Measurements from ENCODE around the gene ACBD7. TPM values are rescaled to one million over a fixed set of nuclear protein-coding genes. Genes with fewer than 3 reads are reported as not detected.
A peak's percentile ranks its signal among the peaks of the same experiment; 100 is the strongest.

ACBD7 gene
- total and polyA plus RNA-seq, 2 donors = 0.15 to 5.2 TPM

DNA sequence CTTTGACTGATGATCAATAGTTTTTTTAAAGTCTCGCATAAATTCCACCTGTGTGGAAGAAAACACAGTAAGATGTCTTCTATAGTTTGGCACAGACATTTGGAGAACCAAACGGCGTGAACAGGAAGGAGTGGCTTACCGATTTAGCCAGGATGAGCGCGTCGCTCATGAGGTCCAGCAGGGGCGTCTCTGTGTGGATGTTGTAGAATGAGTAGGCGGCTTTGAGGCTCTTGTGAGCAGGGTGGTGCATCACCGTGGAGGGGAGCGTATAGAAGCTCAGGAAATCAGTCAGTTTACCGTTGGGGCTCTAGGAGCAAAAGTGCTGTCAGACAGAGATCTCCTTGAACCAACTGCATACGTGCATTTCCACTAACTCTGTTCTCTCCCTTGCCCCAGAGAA, 24.1 kb upstream of the ACBD7 start:
- WGBS = 92% methylated on average over 13 of the region's 13 CpGs
- H3K36me3 ChIP-seq (ENCODE audit: insufficient read depth) = peaks cover 4% of the 10 kb centered on the region
- H3K4me1 ChIP-seq (ENCODE audit: insufficient read depth) = no peaks in the 10 kb centered on the region
- no peak for DNase-seq (ENCODE audit: extremely low spot score)
- no peak overlapping the region for H3K27ac ChIP-seq (ENCODE audit: low read depth)
- H3K4me3 ChIP-seq (ENCODE audit: low read depth, low read length) = no peak overlapping the region

DNA sequence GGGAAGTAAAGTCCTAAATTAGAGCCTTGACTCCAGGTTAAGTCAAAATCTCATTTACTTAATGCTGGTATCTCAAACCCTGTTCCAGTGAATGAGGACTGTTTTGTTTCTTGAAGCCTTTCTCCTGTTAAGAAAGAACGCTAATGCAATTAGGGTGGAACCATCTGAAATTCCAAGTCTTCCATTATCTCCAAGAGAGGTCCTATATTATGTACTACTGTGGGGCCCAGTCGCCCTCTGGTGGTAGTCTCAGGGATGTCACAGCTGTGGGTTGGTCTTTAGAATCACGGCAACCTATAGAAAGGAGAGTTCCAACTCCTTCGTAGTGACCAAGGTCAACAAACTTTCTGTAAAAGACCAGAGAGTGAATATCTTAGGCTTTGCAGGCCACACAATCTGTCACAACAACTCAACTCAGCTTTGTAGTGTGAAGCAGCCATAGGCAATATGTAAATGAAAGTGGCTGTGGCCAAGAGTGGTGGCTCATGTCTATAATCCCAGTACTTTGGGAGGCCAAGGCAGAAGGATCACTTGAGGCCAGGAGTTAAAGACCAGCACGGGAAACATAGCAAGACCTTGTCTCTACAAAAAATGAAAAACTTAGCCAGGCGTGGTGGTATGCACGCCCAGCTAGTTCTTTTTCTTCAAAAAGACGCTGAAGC, 17.9 kb upstream of the ACBD7 start:
- DNase-seq (ENCODE audit: extremely low spot score) = no peak
- Histone ChIP-seq H3K4me1 (ENCODE audit: insufficient read depth) (no peaks in the 10 kb centered on the region), H3K36me3 (ENCODE audit: insufficient read depth) (peaks cover 6% of the 10 kb centered on the region), H3K4me3 (ENCODE audit: low read depth, low read length) (no peak overlapping the region), H3K27ac (ENCODE audit: low read depth) (no peak overlapping the region)
- WGBS = 54% methylated on average over 8 of the region's 8 CpGs

DNA sequence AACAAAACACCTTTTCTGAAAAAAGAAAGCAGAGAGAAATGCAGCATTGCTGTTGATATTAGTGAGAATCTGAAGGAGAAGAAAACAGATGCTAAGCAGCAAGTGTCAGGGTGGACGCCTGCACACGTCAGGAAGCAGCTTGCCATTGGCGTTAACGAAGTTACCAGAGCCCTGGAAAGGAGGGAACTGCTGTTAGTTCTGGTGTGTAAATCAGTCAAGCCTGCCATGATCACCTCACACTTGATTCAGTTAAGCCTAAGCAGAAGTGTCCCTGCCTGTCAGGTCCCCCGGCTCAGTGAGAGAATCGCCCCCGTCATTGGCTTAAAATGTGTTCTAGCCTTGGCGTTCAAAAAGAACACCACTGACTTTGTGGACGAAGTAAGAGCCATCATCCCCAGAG, 14.9 kb upstream of the ACBD7 start:
- DNase-seq (ENCODE audit: extremely low spot score) = no peak
- Histone ChIP-seq H3K4me3 (ENCODE audit: low read depth, low read length) (no peak overlapping the region), H3K4me1 (ENCODE audit: insufficient read depth) (no peaks in the 10 kb centered on the region), H3K36me3 (ENCODE audit: insufficient read depth) (peaks cover 6% of the 10 kb centered on the region), H3K27ac (ENCODE audit: low read depth) (no peak overlapping the region)
- 84% methylated on average over 9 of the region's 9 CpGs for WGBS

DNA sequence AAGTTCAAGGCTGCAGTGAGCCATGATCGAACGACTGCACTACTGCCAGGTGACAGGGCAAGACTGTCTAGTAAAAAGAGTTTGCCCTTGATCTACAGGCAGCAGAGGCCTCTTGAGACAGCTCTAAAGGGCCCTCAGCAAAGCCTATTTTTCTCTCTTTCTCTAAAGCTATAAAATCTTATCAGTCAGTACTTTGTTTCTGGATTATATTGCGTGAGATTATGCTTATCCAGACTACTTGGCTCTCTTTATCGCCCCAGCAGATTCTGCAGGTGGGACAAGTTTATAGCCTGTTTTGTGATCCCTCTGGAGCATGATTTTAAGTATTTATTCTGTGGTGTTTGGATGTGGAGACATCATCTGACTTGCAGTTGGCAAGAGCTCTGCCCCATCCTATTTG, 11.3 kb upstream of the ACBD7 start:
- Histone ChIP-seq H3K4me3 (ENCODE audit: low read depth, low read length) (no peak overlapping the region), H3K27ac (ENCODE audit: low read depth) (no peak overlapping the region), H3K36me3 (ENCODE audit: insufficient read depth) (peaks cover 5% of the 10 kb centered on the region), H3K4me1 (ENCODE audit: insufficient read depth) (no peaks in the 10 kb centered on the region)
- no peak for DNase-seq (ENCODE audit: extremely low spot score)
- WGBS = 33% methylated on average over 4 of the region's 4 CpGs

DNA sequence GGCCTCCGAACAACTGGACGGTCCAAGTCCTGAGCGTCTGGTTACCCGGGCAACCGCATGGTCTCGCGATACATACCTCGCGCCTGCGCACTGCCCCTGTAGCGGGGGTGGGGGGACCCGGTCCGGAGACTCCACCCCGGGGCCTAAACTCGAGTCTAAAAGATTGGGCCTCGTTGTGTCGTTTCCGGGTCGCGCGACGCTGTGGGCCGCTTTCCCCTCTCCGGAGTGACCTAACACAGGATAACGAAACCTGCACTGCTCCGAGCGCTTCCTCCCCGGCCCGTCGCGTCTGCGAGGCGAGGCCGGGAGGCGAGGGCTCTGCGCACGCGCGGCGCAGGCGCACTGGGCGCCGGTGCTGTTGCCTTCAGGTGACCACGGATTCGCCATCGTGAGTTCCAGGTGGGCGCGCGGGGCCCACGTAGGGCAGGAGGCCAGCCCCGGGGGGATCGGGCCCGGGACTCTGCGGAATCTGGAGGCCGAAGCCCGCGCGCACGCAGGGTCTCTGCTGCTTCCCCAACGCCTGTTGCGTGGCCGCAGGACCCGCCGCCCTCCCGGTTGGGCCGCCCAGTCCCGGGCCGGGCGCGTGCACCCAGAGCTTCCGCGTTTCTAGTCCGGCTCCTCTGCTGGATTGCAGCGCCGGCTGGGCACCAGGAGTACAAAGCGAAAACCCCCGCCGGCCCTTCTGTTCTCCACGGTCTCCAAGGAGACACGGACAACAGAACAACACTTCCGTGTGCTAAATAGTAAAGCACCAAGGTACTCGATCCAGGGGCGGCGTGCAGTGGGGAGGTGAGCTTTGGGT, 8.6 kb upstream of the ACBD7 start, which contains the start of gene RPP38:
Gene RPP38 (plus strand): TSS at position 345 of the 802 bp plus-strand sequence. CDS start 5,960 bp downstream, outside the sequence.
- peak within 1 kb of the TSS; percentile 96 for H3K27ac ChIP-seq (ENCODE audit: low read depth)
- peaks cover 2% of the 10 kb centered on the region for H3K36me3 ChIP-seq (ENCODE audit: insufficient read depth)
- H3K4me3 ChIP-seq (ENCODE audit: low read depth, low read length) = peak within 1 kb of the TSS; percentile 84
- WGBS = under 1% methylated on average over 84 of the region's 84 CpGs
- DNase-seq (ENCODE audit: extremely low spot score) = peak; percentile 93
- H3K4me1 ChIP-seq (ENCODE audit: insufficient read depth) = no peaks in the 10 kb centered on the region

DNA sequence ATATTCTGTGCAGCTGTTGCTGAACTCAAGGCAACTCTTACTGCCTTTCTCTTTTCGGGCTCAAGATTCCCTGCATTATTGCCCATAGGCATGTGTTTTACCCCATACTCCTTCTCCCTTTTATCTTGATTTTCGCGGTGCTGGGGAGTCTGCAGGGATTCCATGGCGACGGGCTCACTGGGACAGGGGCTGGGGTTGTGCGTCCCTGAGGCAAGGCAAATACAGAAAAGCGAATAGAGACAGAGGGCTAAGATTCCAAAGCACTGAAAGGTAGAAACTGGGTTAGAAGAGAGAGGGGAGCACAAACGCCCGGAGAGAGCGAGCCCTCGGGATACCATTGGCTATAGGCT, 8.1 kb upstream of the ACBD7 start:
- peak overlapping the region; percentile 84 for H3K4me3 ChIP-seq (ENCODE audit: low read depth, low read length)
- H3K4me1 ChIP-seq (ENCODE audit: insufficient read depth) = no peaks in the 10 kb centered on the region
- under 1% methylated on average over 11 of the region's 11 CpGs for WGBS
- no peak overlapping the region for H3K27ac ChIP-seq (ENCODE audit: low read depth)
- DNase-seq (ENCODE audit: extremely low spot score) = no peak
- H3K36me3 ChIP-seq (ENCODE audit: insufficient read depth) = peaks cover 2% of the 10 kb centered on the region

DNA sequence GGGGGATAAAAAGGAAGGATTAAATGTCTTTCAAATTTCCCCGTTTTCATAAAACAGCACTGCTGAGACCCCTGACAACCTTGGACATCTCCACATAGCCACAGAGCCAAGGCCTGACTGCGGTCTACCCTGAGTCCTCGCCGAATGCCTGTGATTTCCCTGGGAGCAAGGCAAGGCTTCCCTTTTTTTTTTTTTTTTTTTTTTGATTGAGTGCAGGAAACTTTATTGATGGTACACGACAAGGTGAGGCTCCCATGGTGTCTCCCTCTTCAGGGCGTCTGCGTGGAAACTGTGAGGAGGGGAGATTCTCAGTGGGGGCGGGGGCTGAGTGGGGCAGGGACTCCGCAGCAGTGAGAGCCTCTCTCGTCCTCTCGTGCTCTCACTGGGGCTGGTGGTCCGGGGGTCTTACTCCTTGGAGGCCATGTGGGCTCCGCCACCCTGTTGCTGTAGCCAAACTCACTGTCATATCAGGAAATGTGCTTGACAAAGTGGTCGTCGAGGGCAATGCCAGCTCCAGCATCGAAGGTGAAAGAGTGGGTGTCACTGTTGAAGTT, 4.4 kb upstream of the ACBD7 start:
- H3K36me3 ChIP-seq (ENCODE audit: insufficient read depth) = no peaks in the 10 kb centered on the region
- no peak for DNase-seq (ENCODE audit: extremely low spot score)
- no peak overlapping the region for H3K27ac ChIP-seq (ENCODE audit: low read depth)
- WGBS = 90% methylated on average over 16 of the region's 16 CpGs
- no peak overlapping the region for H3K4me3 ChIP-seq (ENCODE audit: low read depth, low read length)
- peaks cover 3% of the 10 kb centered on the region for H3K4me1 ChIP-seq (ENCODE audit: insufficient read depth)

DNA sequence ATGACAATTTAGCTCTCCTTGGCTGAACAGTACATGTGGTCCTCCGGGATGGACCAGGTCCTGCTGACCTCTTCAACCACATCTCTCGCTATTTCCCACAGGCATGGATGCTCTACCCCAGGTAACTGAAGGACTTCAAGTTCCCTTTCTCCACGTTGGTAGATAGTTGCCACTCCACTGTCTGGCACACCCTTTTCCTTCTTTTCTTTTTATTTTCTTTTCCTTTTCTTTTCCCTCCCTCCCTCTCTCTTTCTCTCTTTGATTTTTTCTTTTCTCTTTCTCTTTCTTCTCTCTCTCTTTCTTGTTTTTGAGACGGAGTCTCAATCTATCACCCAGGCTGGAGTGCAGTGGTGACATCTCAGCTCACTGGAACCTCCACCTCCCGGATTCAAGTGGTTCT, 2.8 kb upstream of the ACBD7 start:
- DNase-seq (ENCODE audit: extremely low spot score) = no peak
- Histone ChIP-seq H3K4me3 (ENCODE audit: low read depth, low read length) (no peak overlapping the region), H3K4me1 (ENCODE audit: insufficient read depth) (peaks cover 3% of the 10 kb centered on the region), H3K36me3 (ENCODE audit: insufficient read depth) (no peaks in the 10 kb centered on the region), H3K27ac (ENCODE audit: low read depth) (no peak overlapping the region)
- WGBS = 87% methylated on average over 5 of the region's 5 CpGs

GRCh38 chr10:15084502-15084922, 4.1 kb downstream of the ACBD7 start:
- H3K4me1 ChIP-seq (ENCODE audit: insufficient read depth) = peaks cover 3% of the 10 kb centered on the region
- H3K4me3 ChIP-seq (ENCODE audit: low read depth, low read length) = peak overlapping the region; percentile 24
- no peak overlapping the region for H3K27ac ChIP-seq (ENCODE audit: low read depth)
- WGBS = 21% methylated on average over 7 of the region's 7 CpGs
- peak; percentile 72 for DNase-seq (ENCODE audit: extremely low spot score)
- H3K36me3 ChIP-seq (ENCODE audit: insufficient read depth) = no peaks in the 10 kb centered on the region

DNA sequence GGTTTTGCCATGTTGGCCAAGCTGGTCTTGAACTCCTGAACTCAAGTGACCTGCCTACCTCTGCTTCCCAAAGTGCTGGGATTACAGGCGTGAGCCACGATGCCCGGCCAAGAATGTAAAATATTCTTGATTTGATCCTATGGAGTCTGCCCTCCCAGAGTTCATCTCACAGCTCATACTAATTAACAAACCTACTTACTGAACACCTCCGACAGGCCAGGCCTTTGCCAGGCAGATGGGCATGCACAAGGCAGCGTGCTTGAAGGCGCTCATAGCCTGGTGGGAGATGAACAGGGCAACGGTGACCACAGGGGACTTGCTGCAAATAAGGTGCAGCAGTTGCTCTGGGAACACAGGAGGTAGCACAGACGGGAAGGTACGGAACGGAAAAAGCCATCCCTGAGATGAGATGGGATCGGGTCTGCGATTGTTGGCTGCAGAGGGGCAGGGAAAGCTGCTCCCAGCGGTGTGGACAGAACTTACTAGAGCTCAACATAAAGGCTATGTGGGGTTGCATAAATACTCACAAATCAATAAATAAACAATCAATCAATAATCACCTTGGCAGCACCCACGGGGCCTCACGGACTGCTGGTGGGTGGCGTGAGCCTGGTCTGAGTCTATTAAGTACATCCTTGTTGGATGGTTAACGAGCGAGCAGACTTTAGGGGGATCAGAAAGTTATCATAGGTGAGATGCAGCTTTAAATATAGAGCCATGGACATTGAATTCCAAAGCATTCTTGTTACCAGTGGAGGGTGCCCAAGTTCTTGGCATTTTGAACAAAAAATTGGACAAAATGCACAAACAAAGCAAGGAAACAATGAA, 4.7 kb downstream of the ACBD7 start:
- Histone ChIP-seq H3K27ac (ENCODE audit: low read depth) (no peak overlapping the region), H3K36me3 (ENCODE audit: insufficient read depth) (no peaks in the 10 kb centered on the region)
- 75% methylated on average over 18 of the region's 18 CpGs for WGBS

DNA sequence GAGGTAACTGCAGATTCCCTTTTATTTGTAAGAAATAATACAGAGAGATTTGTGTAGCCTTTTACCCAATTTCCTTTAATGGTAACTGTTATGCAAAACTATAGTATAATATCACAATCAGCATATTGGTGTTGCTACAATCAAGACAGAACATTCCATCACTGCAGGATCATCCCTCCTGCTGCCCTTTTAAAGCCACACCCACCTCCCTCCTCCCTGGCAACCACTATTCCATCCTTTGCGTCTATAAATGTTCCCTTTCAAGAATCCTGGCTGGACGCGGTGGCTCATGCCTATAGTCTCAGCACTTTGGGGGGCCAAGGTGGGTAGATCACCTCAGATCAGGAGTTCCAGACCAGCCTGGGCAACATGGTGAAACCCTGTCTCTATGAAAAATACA, 13.2 kb downstream of the ACBD7 start:
- 91% methylated on average over 3 of the region's 3 CpGs for WGBS
- no peaks in the 10 kb centered on the region for H3K4me1 ChIP-seq (ENCODE audit: insufficient read depth)
- no peak overlapping the region for H3K27ac ChIP-seq (ENCODE audit: low read depth)

More for the DNA sequence above, 4.7 kb downstream of the ACBD7 start:
- Histone ChIP-seq H3K4me1 (ENCODE audit: insufficient read depth) (peaks cover 3% of the 10 kb centered on the region), H3K4me3 (ENCODE audit: low read depth, low read length) (peak overlapping the region; percentile 24)
- DNase-seq (ENCODE audit: extremely low spot score) = no peak

GRCh38 chr10:15072358-15072757, 16.2 kb downstream of the ACBD7 start:
- no peak overlapping the region for H3K4me3 ChIP-seq (ENCODE audit: low read depth, low read length)
- WGBS = 88% methylated on average over 5 of the region's 5 CpGs
- DNase-seq (ENCODE audit: extremely low spot score) = no peak
- H3K4me1 ChIP-seq (ENCODE audit: insufficient read depth) = no peaks in the 10 kb centered on the region
- no peaks in the 10 kb centered on the region for H3K36me3 ChIP-seq (ENCODE audit: insufficient read depth)
- H3K27ac ChIP-seq (ENCODE audit: low read depth) = no peak overlapping the region

More for the DNA sequence above, 13.2 kb downstream of the ACBD7 start:
- no peaks in the 10 kb centered on the region for H3K36me3 ChIP-seq (ENCODE audit: insufficient read depth)
- no peak overlapping the region for H3K4me3 ChIP-seq (ENCODE audit: low read depth, low read length)
- no peak for DNase-seq (ENCODE audit: extremely low spot score)

DNA sequence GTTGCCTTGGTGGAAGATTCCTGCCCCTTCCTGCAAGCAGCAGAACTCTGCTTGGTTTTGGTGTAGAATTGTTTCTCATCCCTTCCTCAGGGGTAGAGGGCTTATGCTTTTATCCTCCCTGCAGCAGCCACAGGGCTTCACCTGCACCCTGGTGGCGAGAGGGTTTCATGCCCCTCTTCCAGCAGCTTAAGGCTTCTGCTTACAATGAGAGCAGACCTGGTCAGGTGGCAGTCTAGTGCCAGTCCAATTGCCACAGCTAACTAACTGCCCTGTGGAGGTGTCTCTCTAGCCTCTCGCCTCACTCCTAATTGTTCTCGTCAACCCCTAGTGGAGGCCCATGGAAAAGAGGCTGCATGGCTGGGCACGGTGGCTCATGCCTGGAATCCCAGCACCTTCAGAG, 19.3 kb downstream of the ACBD7 start:
- no peaks in the 10 kb centered on the region for H3K4me1 ChIP-seq (ENCODE audit: insufficient read depth)
- DNase-seq (ENCODE audit: extremely low spot score) = no peak

More for the DNA sequence above, 19.3 kb downstream of the ACBD7 start:
- WGBS = 69% methylated on average over 4 of the region's 4 CpGs
- no peak overlapping the region for H3K27ac ChIP-seq (ENCODE audit: low read depth)
- no peaks in the 10 kb centered on the region for H3K36me3 ChIP-seq (ENCODE audit: insufficient read depth)
- no peak overlapping the region for H3K4me3 ChIP-seq (ENCODE audit: low read depth, low read length)
